Rectal smooth muscle tissue (tissue), 1 donor: Measurements from ENCODE around the gene MYO1D.

ENCODE experiments used
- H3K27ac ChIP-seq: one replicate; pipeline ENCODE4 v1.7.0; 2013; ENCODE audit warnings: low read depth, low read length, inconsistent platforms
- H3K27me3 ChIP-seq: one replicate; pipeline ENCODE4 v1.7.0; 2013; ENCODE audit warnings: low read length; ENCODE audit not compliant: control insufficient read depth, insufficient read depth
- H3K36me3 ChIP-seq: one replicate; pipeline ENCODE4 v1.7.0; 2013; ENCODE audit warnings: low read length; ENCODE audit not compliant: control insufficient read depth, insufficient read depth
- H3K4me1 ChIP-seq: one replicate; pipeline ENCODE4 v1.7.0; 2013; ENCODE audit warnings: low read length; ENCODE audit not compliant: control insufficient read depth, insufficient read depth
- H3K4me3 ChIP-seq: one replicate; pipeline ENCODE4 v1.7.0; 2013; ENCODE audit warnings: low read length
- H3K9ac ChIP-seq: one replicate; pipeline ENCODE4 v1.7.0; 2013; ENCODE audit warnings: low read length

Gene MYO1D

DNA sequence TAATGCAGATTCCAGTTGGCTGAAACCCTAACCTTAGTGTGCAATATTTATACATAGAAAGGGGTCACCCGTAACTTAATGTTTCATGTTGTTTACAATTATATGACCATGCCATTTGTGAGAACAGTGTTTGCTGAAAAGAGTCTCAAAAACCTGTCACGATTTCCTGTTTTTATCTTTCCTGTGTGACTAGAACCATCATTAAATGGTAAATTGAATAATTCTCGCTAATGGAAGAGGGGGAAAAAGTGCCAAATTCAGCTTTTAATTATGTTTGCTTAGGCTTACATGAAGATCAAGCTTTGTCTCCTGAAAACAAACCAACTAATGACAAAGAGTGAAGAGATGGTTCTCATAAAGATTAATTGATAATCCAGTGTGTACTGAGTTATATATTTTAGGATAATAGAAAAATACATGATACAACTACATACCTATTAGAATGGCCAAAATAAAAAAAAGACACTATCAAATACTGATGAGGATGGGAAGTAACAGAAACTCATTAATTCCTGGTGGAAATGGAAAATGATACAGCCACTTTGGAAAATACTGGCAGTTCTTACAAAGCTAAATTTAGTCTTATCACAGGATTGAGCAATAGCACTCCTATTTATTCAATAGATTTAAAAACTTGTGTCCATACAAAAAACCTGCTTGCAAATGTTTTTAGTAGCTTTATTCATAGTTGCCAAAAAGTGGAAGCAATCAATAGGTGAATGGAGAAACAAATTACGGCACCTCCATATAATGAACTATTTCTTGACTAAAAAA lies 248.5 kb downstream of the MYO1D start:
- Histone ChIP-seq H3K27ac (no peak overlapping the region), H3K4me3 (no peak overlapping the region), H3K27me3 (no peaks in the 10 kb centered on the region), H3K4me1 (no peaks in the 10 kb centered on the region), H3K9ac (no peak overlapping the region), H3K36me3 (no peaks in the 10 kb centered on the region)

DNA sequence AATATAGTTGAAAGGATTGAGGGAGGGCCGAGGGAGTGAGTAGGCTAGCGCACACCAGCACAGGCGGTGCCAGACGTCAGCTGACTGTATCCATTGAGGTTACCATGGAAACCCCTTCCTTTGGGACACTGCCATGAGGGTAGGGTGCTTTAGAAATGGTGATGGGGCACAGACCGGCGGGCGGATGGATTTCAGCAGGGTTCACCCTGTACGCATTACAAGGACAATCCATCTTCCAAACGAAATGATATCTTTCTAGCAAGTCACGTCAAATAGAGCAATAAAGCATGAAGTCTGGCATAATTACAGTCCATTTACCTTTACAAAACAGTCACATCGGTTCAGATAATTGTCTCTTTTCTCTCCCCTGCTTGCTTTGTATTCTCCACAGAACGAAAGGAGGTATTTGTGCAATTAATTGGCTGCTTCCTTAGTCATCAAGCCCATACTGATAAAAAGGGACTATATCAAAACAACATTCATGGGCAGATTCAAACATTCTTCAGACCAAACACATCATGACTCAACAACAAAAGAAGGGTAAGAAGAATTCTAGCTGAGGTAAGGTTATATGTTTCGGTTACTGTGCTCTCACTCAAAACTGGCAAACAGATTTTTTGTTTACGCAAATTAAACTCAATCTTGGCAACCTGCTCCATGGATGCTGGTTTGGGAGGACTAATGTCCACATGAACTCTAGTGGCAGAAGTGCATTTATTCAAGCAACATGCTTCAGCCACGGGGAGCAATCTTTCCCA lies 249.5 kb downstream of the MYO1D start:
- Histone ChIP-seq H3K36me3 (no peaks in the 10 kb centered on the region), H3K4me1 (no peaks in the 10 kb centered on the region), H3K27me3 (no peaks in the 10 kb centered on the region), H3K9ac (no peak overlapping the region), H3K4me3 (no peak overlapping the region), H3K27ac (no peak overlapping the region)

DNA sequence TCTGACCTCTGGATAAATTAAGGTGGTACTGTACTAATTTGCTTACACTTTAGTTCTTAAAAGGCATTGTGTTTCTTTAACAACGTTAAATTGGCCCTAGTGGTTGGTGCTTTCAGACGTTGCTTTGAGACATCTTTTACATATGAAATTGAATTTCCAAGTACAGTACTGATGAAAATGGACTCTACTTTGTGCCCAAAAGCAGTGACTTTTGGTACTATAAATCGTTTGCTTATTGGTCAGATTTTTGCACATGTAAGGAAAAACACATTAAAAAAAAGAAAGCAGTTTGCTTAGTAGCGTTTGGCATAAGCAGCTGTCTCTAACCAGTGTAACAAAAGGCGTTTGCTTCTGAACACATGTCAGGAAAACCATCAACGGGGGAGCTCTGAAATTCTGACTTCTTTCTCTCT lies 250.5 kb downstream of the MYO1D start:
- Histone ChIP-seq H3K4me1 (no peaks in the 10 kb centered on the region), H3K36me3 (no peaks in the 10 kb centered on the region), H3K9ac (no peak overlapping the region), H3K27me3 (no peaks in the 10 kb centered on the region), H3K27ac (no peak overlapping the region), H3K4me3 (no peak overlapping the region)

DNA sequence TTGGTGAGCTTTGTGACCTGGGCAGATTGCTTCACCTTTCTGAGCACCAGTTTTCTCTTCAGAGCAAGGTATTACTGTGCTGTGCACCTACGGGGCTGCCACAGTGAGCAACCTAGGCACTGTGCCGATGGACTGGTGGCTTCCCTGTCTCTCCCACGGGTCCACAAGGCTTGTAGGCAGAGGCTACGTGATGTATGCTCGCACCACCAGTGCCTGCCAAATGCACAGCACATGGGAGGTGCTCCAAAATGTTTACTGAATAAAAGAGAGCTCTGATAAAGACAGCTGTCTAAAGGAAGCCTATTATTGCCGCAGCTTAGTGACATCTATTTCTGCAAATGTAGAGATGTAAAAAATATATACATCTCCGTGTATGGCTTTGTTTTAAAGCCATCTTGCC lies 251.0 kb downstream of the MYO1D start:
- Histone ChIP-seq H3K27ac (no peak overlapping the region), H3K4me3 (no peak overlapping the region)

DNA sequence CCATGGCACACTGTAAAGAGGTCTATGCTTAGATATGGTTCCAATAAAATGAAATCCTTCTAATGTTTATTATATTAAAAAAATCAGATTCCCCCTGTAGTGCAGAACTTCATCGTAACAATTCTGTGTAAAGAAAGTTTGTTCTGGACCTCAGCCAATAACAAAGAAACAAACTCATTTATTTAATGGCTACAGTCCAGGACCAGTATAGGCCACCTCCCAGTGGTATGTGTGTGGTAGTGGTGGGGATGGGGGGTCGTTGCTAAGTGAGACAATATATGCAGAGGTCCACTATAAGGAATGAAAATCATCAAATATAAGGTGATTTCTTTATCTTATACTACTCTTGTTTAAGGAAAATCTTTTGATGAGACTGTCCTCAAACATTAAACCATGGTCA lies 253.7 kb downstream of the MYO1D start:
- Histone ChIP-seq H3K36me3 (no peaks in the 10 kb centered on the region), H3K4me1 (no peaks in the 10 kb centered on the region), H3K27me3 (no peaks in the 10 kb centered on the region), H3K9ac (no peak overlapping the region), H3K4me3 (no peak overlapping the region), H3K27ac (no peak overlapping the region)

More for the DNA sequence above, 251.0 kb downstream of the MYO1D start:
- H3K36me3 ChIP-seq, result no peaks in the 10 kb centered on the region
- no peaks in the 10 kb centered on the region for H3K27me3 ChIP-seq
- H3K9ac ChIP-seq, result no peak overlapping the region
- H3K4me1 ChIP-seq, result no peaks in the 10 kb centered on the region

DNA sequence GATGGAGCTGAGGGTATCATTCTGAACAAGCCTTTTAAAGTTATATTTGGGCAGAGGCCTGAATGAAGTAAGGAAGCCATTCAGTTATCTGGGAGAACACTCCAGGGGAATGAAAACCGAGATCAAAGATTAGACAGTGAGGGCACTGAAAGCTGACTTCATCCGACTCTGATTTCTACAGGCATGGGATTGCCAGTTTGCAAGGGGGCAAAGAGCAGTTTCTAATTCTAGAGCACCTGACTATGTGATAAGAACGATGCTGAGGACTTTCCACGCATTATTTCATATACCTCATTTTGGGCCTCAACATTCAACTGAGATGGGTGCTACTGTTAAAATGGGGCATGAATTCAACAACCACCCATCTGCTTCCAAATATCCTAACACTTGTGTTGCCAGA lies 254.4 kb downstream of the MYO1D start:
- Histone ChIP-seq H3K36me3 (no peaks in the 10 kb centered on the region), H3K9ac (no peak overlapping the region), H3K4me1 (no peaks in the 10 kb centered on the region), H3K4me3 (no peak overlapping the region), H3K27me3 (no peaks in the 10 kb centered on the region), H3K27ac (no peak overlapping the region)

DNA sequence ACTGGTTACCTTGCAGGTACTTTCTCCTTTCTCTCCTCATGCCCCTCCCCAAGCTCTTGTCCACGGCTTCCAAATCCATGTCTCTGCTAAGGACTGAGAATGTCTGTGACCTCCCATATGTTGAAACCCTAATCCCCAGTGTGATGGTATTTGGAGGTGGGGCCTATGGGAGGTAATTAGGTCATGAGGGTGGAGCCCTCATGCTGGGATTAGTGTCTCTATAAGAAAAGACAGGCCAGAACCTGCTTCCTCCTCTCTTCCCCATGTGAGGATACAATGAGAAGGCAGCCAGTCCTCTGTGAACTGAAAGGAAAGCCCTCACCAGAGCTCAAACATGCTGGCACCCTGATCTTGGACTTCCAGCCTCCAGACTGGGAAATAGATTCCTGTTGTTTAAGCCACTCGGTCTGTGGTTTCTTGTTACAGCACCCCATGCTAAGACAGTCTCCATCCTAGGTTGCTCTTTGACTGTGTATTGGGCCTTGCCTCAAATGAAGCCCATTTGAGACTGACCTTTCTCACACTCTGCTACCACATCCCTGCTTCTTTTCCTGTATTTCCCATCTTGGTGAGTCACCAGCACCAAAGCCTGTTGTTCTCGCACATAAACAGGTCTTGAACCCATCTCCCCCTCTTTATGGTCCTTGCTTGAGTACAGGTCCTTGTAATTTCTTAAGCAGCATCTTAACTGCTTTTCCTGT lies 255.2 kb downstream of the MYO1D start:
- Histone ChIP-seq H3K4me3 (no peak overlapping the region), H3K4me1 (no peaks in the 10 kb centered on the region), H3K9ac (no peak overlapping the region), H3K27me3 (no peaks in the 10 kb centered on the region), H3K36me3 (no peaks in the 10 kb centered on the region), H3K27ac (no peak overlapping the region)

DNA sequence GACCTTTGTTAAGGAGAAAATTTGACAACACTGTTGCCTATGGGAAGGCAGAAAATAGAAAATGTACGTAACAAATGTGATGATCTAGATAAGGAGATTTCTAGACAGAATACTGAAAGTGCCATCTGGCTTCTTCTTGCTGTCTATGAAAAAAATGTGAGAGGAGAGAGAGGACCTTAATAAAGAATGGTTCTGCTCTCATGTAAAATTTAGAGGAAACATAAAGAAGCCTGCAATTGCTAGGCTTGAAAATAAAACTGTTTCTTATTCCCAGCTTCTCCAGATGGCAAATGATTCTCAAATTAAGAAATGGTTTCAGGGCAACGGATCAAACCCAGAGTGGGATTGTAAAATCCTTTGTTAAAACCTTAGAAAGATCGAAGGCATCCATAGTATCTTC lies 261.6 kb downstream of the MYO1D start:
- peaks cover 2% of the 10 kb centered on the region for H3K36me3 ChIP-seq
- no peaks in the 10 kb centered on the region for H3K27me3 ChIP-seq
- no peaks in the 10 kb centered on the region for H3K4me1 ChIP-seq
- no peak overlapping the region for H3K4me3 ChIP-seq
- no peak overlapping the region for H3K9ac ChIP-seq
- H3K27ac ChIP-seq, result no peak overlapping the region

DNA sequence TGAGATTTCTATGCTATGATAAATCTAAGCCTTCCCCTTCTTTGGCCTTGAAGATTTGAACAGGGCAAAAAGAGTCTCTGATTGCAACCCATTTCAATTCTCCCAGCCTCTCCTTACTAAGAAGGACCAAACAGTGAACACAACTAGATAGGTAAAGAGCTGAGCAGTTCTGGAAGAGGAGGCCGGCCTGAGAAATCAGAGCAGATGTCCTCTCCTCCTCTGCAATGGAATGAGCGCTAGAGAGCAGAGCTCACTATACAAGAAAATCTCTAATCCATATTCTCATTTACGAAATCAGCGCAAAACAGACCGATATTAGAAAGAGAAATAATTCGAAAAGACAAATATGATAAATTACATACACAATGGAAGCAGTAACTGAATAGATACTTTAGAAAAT lies 266.0 kb downstream of the MYO1D start:
- Histone ChIP-seq H3K27me3 (no peaks in the 10 kb centered on the region), H3K4me1 (no peaks in the 10 kb centered on the region), H3K9ac (no peak overlapping the region), H3K36me3 (peaks cover 2% of the 10 kb centered on the region), H3K4me3 (no peak overlapping the region), H3K27ac (no peak overlapping the region)

DNA sequence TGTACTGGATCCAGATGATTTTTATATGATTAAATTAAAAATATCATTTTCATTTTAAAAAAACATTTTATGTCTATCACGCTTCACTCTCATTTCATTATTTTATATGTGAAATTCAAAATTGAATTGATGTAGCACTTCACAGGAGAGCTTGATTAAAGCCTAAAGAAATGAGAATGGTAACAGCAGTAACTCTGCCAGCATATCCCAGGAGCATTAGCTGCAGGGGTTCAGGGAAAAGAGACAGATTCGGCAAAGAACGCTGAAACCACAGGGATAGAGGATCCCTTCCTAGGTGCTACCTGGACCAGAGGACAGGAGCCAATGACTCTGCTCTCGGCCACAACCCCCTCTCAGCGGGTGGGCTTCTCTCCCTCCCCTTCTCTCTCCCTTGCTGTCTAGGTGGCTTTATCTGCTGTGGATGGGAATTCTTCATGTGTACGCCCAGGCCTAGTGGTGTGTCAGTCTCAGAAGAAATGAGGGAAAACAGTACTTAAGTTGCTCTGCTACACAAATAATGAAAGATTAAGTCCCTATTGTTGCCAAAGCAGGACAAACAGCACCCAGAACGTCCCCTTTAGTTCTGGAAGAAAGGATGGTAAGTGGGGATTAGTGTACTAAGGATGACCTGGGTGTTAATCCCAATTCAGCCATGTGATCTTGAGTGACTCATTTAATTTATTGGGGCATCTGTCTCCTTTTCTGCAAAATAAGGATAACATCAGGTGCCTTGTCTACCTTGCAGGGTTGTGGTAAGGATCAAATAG lies 266.9 kb downstream of the MYO1D start:
- Histone ChIP-seq H3K36me3 (peaks cover 2% of the 10 kb centered on the region), H3K4me1 (no peaks in the 10 kb centered on the region), H3K27ac (no peak overlapping the region), H3K9ac (no peak overlapping the region), H3K4me3 (no peak overlapping the region), H3K27me3 (no peaks in the 10 kb centered on the region)

DNA sequence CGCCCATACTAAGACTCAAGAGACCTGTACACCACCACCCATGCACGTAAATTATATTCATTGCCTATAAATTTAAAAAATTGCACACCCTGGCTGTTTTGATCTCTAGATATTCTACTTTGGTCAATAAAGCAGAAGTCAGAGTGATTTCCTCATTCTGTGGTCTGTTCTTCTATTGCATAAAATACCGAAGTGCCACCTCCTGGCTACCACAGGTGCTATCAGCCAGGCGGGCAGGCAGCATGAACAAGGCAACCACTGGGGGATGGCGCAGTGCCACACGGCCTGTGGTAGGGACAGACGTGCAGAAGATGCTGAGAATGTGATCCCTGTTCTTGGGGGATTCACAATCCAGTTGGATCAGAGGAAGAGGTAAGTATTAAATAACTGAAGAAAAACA lies 267.8 kb downstream of the MYO1D start:
- Histone ChIP-seq H3K4me1 (no peaks in the 10 kb centered on the region), H3K27me3 (no peaks in the 10 kb centered on the region), H3K4me3 (no peak overlapping the region), H3K27ac (no peak overlapping the region), H3K36me3 (peaks cover 2% of the 10 kb centered on the region), H3K9ac (no peak overlapping the region)

DNA sequence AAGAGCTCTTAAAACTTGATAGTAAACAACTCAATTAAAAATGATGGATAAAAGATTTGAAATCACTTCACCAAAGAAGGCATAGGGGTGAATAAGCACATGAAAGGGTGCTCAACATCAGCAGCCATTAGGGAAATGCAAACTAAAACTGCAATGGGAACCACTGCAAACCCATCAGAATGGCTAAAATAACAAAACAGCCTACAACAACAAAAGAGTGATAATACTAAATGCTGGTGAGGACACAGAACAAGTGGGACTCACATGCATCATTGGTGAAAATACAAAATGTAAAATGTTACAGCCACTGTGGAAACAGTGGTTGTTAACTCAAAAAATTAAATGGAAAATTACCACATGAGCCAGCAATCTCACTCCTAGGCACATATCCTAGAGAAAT lies 268.7 kb downstream of the MYO1D start:
- H3K27me3 ChIP-seq, result no peaks in the 10 kb centered on the region
- H3K9ac ChIP-seq, result no peak overlapping the region
- H3K27ac ChIP-seq, result no peak overlapping the region
- H3K4me3 ChIP-seq, result no peak overlapping the region
- H3K36me3 ChIP-seq, result peaks cover under 1% of the 10 kb centered on the region
- H3K4me1 ChIP-seq, result no peaks in the 10 kb centered on the region
